ENCODE results near the gene FSIP1.

The FSIP1 gene

DNA sequence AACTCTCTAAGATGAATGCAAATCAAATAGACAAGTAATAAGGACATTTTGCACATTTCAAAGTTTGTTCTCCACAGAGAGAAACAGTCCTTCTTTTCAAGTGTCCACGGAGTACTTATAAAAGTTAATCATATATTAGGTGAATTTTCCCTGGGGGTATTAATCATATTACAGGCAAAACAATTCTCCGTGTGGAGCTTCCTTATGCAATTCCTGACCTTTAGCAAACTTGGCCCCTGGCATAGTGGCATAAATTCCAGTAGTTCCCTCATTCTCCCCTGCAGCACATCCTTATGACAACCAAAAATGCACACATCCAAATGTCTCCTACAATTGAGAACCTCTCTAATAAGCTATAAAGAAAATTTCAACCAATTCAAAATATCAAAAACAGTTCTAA, 34.4 kb downstream of the FSIP1 start:
- H3K4me3 ChIP-seq (ENCODE audit: low read depth, low read length): no peak overlapping the region
- no peak for TF ChIP-seq CTCF (IDR thresholded peaks at IDR 0.05; ENCODE audit: borderline replicate concordance, insufficient read depth, low read depth, low read length)

- no peak for TF ChIP-seq CTCF (IDR thresholded peaks at IDR 0.05; ENCODE audit: borderline replicate concordance, insufficient read depth, low read depth, low read length)
- no peak overlapping the region for H3K4me3 ChIP-seq (ENCODE audit: low read depth, low read length)
Measured at GRCh38 chr15:39747326-39747725, 35.3 kb downstream of the FSIP1 start.

GRCh38 chr15:39746714-39747276, 35.8 kb downstream of the FSIP1 start:
- no peak for TF ChIP-seq CTCF (IDR thresholded peaks at IDR 0.05; ENCODE audit: borderline replicate concordance, insufficient read depth, low read depth, low read length)
- no peak overlapping the region for H3K4me3 ChIP-seq (ENCODE audit: low read depth, low read length)

GRCh38 chr15:39746176-39746575, 36.5 kb downstream of the FSIP1 start:
- TF ChIP-seq CTCF (IDR thresholded peaks at IDR 0.05; ENCODE audit: borderline replicate concordance, insufficient read depth, low read depth, low read length): no peak
- no peak overlapping the region for H3K4me3 ChIP-seq (ENCODE audit: low read depth, low read length)

DNA sequence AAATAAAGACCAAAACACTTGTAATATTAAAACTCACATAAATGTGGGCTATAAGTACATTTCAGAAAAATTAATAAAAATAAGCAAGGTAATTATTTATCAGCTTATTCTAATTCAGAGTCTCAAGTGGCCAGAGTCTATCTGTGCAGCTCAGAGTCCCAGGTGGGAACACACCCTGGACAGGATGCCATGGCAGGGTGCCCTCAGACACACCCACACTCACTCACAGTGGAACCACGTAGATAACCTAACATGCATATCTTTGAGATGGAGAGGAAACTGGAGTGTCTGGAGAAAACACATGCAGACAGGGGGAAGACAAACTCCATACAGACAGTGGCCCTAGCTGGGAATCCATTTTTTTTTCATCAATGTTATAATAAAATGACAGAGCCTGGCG, 37.2 kb downstream of the FSIP1 start:
- TF ChIP-seq CTCF (IDR thresholded peaks at IDR 0.05; ENCODE audit: borderline replicate concordance, insufficient read depth, low read depth, low read length): no peak
- no peak overlapping the region for H3K4me3 ChIP-seq (ENCODE audit: low read depth, low read length)

DNA sequence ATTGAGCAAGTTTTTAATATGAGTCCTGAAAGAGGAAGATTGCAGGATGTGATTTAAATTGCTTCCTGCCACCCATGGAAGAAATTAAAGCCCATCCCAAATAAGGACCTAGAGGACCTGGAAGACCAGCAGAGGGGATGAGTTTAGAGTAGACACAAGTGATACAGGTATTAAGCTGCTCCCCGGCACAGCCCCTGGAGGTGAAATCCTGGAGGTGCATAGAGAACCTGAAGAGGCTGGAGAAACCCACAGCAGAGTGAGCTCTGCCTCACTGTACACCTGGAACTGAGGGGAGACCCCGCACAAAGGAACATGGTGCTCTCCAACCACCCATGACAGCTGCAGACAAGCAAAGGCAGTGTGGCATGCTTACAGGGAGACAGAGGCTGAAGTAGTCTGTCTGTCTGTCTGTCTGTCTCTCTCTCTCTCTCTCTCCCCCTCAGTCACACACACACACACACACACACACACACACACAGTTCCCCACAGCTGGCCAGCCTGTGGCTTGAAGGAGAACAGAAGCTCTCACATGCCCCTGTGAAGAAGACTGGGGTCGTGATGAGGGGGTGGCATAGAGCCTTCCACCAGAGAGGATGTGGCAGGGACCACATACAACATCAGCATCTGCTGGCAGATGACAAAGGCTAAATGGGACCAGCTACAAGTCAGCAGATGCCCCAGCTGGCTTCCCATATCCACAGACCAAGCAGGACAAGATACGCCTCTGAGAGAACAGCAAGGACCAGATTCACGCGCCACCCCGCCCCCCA, 38.1 kb downstream of the FSIP1 start:
- TF ChIP-seq CTCF (IDR thresholded peaks at IDR 0.05; ENCODE audit: borderline replicate concordance, insufficient read depth, low read depth, low read length): no peak
- no peak overlapping the region for H3K4me3 ChIP-seq (ENCODE audit: low read depth, low read length)

- no peak overlapping the region for H3K4me3 ChIP-seq (ENCODE audit: low read depth, low read length)
- no peak for TF ChIP-seq CTCF (IDR thresholded peaks at IDR 0.05; ENCODE audit: borderline replicate concordance, insufficient read depth, low read depth, low read length)
Measured at GRCh38 chr15:39743611-39744010, 39.0 kb downstream of the FSIP1 start.

Measured in GM12875 (cell line).